HG03135 (cell line): ENCODE measurements around the gene NRIP2.
A peak's percentile ranks its signal among the peaks of the same experiment; 100 is the strongest.
"Not testable (repeated sequence)": the region's sequence is repeated elsewhere in the genome, so short reads cannot be mapped to it uniquely, and the experiment has no call there.

Source experiments
- ATAC-seq: cut with Tn5 transposase; IDR thresholded peaks from one replicate; pipeline ENCODE4 v1.9.1; 2021; ENCODE audit warnings: mild to moderate bottlenecking, moderate library complexity; ENCODE audit not compliant: unreplicated experiment

Gene NRIP2, protein sequence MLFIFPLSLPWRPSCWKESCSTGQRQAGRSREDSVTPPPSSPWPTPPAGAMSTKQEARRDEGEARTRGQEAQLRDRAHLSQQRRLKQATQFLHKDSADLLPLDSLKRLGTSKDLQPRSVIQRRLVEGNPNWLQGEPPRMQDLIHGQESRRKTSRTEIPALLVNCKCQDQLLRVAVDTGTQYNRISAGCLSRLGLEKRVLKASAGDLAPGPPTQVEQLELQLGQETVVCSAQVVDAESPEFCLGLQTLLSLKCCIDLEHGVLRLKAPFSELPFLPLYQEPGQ

DNA sequence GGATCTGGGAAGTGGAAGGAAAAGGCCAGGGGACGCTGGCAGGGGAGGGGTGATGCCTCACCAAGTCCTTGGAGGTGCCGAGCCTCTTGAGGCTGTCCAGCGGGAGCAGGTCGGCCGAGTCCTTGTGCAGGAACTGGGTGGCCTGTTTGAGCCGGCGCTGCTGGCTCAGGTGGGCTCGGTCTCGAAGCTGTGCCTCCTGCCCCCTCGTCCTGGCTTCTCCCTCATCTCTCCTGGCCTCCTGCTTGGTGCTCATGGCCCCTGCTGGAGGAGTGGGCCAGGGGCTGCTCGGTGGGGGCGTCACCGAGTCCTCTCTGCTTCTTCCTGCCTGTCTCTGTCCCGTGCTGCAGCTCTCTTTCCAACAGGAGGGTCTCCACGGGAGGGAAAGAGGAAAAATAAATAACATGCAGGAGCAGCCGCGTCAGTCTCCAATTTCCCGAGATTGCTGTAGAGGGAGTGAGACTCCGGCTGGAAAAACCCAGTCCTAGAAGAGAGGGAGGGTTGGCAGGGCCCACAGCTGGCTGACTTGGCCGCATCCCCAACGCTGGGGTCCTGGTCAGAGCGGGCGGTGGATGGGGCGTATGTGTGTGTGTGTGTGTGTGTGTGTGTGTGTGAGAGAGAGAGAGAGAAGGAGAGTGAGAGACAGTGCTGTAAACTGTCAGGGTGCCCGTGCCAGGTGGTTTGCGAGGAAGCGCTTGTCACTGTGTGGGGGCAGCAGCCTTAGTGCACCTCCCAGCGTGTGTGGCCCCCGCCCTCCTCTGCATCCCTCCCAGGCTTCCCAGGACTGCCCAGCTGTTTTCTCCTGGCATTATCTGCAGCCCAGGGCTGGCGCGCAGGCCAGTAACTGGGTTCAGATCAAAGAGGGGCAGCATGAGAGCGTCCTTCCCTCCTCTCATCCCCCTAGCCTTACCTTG lies at the start of gene NRIP2:
Gene NRIP2, minus strand, starts transcription at position 455 of the 911 bp plus-strand sequence. Its CDS starts 52 bp downstream, at position 403.
- no peak for ATAC-seq

GRCh38 chr12:2879853-2880252 lies 45.0 kb upstream of the NRIP2 start:
- ATAC-seq, result no peak

DNA sequence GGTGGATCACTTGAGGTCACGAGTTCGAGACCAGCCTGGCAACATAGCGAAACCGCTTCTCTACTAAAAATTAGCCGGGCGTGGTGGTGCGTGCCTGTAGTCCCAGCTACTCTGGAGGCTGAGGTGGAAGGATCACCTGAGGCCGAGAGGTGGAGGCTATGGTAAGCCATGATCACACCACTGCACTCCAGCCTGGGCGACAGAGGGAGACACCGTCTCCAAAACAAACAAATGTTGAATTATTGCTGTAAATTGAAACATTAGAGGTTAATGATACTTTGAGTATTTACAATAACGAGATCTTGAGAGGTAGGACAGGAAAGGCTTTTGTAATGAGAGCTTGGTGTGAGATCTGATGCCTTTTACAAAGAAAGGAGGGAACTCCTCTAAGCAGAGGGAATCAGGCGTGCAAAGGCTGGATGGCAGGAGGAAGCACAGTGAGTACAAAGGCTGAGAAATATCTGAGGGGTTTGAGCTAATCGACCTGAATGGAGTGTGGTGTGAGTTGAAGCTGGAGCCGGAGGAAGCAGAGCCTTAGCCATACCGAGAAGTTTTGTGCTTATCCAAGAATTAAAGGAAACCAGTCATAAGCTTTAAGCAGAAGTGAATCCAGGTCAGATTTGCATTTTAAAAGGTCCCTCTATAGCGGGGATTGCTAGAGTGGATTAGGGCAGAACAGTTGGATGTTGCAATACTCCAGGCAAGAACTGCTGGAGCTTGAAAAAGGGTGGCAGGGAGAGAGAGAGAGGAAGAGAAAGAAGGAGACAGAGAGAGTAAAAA lies 43.3 kb upstream of the NRIP2 start:
- ATAC-seq, result no peak

DNA sequence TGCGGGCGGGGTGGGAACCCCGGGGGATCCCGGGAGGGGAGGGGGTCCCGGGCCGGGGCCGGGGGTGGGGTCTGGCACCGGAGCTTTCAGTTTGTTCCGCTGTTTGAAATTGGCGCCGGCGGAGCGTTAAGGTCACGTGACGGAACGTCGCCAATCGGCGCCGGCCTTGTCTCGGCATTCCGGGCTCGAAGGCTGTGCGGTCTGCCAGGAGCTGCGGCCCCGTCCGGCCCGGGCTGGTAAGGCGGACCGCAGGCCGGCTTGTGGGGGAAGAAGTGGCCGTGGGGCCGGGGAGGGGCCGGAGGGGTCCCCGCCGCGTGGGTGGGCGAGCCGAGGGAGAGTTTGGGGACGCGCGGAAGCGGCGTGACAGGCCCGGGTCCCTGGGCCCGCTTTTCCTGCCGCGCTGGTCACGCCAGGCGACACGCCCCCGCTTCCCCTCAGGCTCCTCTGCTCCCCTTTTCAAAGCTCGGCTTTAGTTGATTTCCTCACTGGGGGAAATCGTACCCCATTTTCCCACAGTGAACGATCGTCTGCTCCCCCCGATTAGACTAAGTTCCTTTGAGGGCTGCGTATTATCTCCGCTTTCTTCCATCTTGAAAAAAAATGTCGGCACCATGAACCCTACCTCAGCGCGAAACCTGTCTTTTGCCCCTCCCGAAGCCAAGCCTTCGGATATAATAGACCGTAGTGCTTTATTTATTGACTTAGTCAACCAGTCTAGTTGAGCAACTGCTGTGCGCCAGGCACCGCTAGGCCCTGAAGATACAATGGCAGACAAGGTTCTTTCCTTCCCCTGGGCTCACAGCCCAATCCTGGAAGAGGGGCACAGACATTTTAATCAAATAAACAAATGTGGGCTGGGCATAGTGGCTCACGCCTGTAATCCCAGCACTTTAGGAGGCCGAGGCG lies 42.5 kb upstream of the NRIP2 start, which contains the start of the genes FOXM1 and RHNO1:
Gene FOXM1, minus strand, starts transcription at position 128 of the 906 bp plus-strand sequence. CDS start 2,696 bp downstream, outside the sequence.
Gene RHNO1, plus strand, starts transcription at position 177 of the 906 bp plus-strand sequence. CDS start 8,144 bp downstream, outside the sequence.
- ATAC-seq, result peak; percentile 66

- peak; percentile 33 for ATAC-seq
These were observed 41.7 kb upstream of the NRIP2 start for GRCh38 chr12:2876431-2877046.

- ATAC-seq, result not testable (repeated sequence)
These were observed 34.3 kb upstream of the NRIP2 start for GRCh38 chr12:2868986-2869632.

GRCh38 chr12:2864198-2864597 lies 29.4 kb upstream of the NRIP2 start:
- no peak for ATAC-seq

GRCh38 chr12:2863402-2863801 lies 28.6 kb upstream of the NRIP2 start:
- not testable (repeated sequence) for ATAC-seq

DNA sequence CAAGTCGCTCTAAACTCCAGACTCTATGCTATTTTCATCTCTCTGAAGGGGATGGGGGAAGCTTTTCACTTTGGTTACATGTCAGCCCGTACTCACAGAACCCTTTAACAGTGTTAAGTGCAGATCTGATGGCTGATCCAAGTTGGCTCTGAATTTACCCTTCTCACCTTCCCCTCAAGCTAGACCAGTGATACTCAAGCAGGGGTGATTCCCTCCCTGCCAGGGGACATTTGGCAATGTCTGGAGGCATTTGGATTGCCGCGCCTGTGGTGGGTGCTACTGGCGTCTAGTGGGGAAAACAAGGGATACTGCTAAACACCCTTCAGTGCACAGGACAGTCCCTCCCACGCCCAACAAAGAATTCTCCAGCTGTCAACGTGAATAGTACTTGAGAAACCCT lies 28.0 kb upstream of the NRIP2 start:
- no peak for ATAC-seq

DNA sequence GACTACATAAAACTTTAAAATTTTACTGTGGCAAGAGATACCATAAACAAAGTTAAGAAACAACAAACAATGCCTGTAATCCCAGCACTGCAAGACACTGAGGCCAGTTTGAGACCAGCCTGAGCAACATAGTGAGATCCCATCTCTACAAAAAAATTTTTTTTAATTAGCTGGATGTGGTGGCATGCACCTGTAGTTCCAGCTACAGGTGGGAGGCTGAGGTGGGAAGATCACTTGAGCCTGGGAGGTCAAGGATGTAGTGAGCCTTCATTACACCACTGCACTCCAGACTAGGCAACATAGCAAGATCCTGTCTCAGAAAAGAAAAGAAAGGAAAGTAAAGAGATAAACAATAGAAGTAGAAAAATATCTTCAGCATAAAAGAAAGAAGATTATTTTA lies 25.3 kb upstream of the NRIP2 start:
- no peak for ATAC-seq

DNA sequence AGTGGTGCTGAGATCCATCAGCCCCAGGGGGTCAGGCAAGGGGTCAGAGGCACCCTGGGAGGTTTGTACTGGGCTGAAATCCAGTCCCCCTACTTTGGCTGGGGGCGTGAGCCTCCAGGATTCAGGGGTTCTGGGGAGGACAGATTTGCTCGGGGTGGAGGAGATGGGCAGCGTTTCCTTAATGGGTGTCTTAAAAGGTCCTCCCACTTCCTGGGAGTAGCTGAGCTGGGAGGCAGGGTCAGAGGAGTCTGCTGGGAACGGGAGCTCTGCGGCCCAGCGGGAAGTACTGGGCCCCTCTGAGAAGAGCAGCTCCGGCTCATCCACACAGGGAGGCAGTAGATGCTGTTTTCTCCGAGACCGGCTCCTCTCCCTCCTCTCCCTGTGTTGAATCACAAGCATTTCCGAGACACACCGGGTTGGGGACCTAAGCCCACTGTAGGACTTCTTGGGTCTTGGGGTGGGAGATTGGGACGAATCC lies 24.1 kb upstream of the NRIP2 start:
- no peak for ATAC-seq

- no peak for ATAC-seq
These were observed 23.5 kb upstream of the NRIP2 start for GRCh38 chr12:2858334-2858733.

- no peak for ATAC-seq
These were observed 22.7 kb upstream of the NRIP2 start for GRCh38 chr12:2857576-2857975.

GRCh38 chr12:2857021-2857431 lies 22.2 kb upstream of the NRIP2 start, which contains the start of gene TEX52:
TEX52 (minus strand) TSS chr12:2857039; CDS start chr12:2857026, 13 bp downstream.
- no peak for ATAC-seq

DNA sequence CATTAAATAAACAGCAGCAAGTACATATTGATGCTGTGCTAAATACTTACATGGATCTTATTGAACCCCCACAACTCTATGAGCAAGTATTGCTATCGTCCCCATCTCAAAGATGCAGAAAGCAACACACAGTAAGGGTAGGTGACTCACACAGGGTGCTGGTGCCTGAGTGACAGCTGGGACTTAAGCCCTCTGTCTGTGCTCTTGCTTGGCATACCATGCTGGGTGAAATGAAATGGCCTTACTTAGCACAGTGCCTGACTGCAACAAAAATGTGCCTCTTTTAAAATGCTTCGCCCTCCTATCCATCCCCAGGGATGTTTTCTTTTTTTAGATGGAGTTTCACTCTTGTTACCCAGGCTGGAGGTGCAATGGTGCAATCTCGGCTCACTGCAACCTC lies 21.2 kb upstream of the NRIP2 start:
- ATAC-seq, result no peak

- no peak for ATAC-seq
These were observed 20.7 kb upstream of the NRIP2 start for GRCh38 chr12:2855546-2855945.

DNA sequence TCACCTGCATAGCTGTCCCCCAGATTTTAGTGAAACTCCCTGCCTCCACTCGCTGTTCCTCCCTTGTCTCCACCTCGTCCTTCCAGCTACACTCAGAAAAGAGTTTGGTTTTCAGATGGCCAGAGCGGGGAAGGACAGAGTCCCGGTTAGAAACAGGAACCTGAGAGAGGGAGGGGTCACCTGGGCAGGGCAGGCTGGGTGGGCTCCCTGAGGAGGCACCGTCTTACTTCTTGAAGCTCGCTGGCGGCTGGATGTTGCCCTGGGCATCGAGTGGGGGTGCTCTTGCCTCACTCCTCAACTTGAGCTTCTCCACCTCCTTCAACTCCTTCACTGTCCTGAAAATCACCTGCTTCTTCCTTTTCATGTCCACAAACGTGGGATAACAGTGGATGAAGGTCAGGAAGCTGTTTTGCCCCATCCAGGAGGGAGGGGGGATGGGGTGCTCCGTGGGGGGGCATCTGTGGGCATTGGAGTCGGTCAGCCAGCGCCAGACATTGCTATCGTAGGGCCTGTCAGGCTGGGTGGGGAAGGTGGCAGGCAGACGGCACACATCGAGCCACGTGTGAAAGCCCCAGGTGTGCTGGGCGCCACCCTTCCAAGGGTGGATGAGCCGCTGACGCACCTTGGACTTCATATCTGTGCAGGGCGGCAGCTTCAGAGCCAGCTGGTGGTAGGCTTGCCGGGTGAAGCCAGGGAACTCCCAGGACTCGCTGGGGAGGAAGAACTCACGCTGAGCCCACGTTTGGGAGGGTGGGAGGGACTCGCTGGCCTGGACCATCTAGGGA lies 20.0 kb upstream of the NRIP2 start:
- ATAC-seq, result no peak

- ATAC-seq, result no peak
These were observed 18.8 kb upstream of the NRIP2 start for GRCh38 chr12:2853626-2854025.
